Gastroesophageal sphincter (tissue), 4 donors: ENCODE measurements around the gene PNPLA8. TPM values are rescaled to one million over a fixed set of nuclear protein-coding genes. Genes with fewer than 3 reads are reported as not detected.
A peak's percentile ranks its signal among the peaks of the same experiment; 100 is the strongest.

Source experiments
- ATAC-seq: fragments of 150-250 bp; one replicate; pipeline ENCODE4 v1.9.1; 2016; ENCODE audit warnings: mild to moderate bottlenecking, moderate library complexity
- H3K27ac ChIP-seq, 4 donors: fragments of 200-600 bp; sonication (generic) in 3 of 4; 1 replicate in 3 of 4; 2 replicates in 1 of 4; pipeline ENCODE4 v1.5.1; 2016 to 2019
- H3K27me3 ChIP-seq: fragments of 200-600 bp; sonication (generic); one replicate; pipeline ENCODE4 v1.5.1; 2019
- H3K36me3 ChIP-seq, 2 donors: fragments of 200-600 bp; sonication (generic); one replicate each; pipeline ENCODE4 v1.5.1; 2019; ENCODE audit warnings: control low read depth in 1 of 2
- H3K4me1 ChIP-seq, 3 donors: fragments of 200-600 bp; sonication (generic); 1 replicate in 2 of 3; 2 replicates in 1 of 3; pipeline ENCODE4 v1.5.1; 2016 to 2019; ENCODE audit warnings: control low read depth in 2 of 3
- H3K4me3 ChIP-seq, 2 donors: fragments of 200-600 bp; sonication (generic); one replicate each; pipeline ENCODE4 v1.5.1; 2019; ENCODE audit warnings: mild to moderate bottlenecking in 1 of 2, moderate library complexity in 1 of 2
- H3K9me3 ChIP-seq, 3 donors: fragments of 200-600 bp; sonication (generic); one replicate each; pipeline ENCODE4 v1.5.1; 2017 to 2019; ENCODE audit warnings: control low read depth in 2 of 3
- CTCF ChIP-seq, 4 experiments: fragments of 200-600 bp in 2 of 4; fragments of 450-650 bp in 2 of 4; sonication (generic) in 1 of 4; IDR thresholded peaks; one replicate each; pipeline ENCODE4 v1.5.1; 2017 to 2019; ENCODE audit warnings: antibody characterized with exemption in 4 of 4, mild to moderate bottlenecking in 2 of 4, moderate library complexity in 2 of 4
- EP300 ChIP-seq: sonication (generic); formaldehyde crosslinking; IDR thresholded peaks from one replicate; pipeline ENCODE4 v1.6.1; 2017; ENCODE audit warnings: antibody characterized with exemption, mild to moderate bottlenecking
- POLR2A ChIP-seq, 2 donors: fragments of 450-650 bp; IDR thresholded peaks; one replicate each; pipeline ENCODE4 v1.6.1; 2017; ENCODE audit warnings: antibody characterized with exemption in 2 of 2, mild to moderate bottlenecking in 2 of 2, moderate library complexity in 1 of 2
- POLR2AphosphoS5 ChIP-seq: sonication (generic); formaldehyde crosslinking; IDR thresholded peaks from one replicate; pipeline ENCODE4 v1.6.1; 2017; ENCODE audit warnings: antibody characterized with exemption
- WGBS, 2 donors: methylation state at CpG; one replicate each; pipeline ENCODE4 v1.1.5; 2018; ENCODE audit warnings: low coverage in 1 of 2; 5-methylcytosine and 5-hydroxymethylcytosine counted together
- total RNA-seq, 4 donors: library from RNA; depleted of rRNA; stranded (reverse); fragments of >200 nt; gene quantifications; one replicate each; pipeline ENCODE4 v1.1.0, GENCODE V29; 2016

The PNPLA8 gene
- total RNA-seq, 4 donors from 2014 or later, result 28.3 to 52.1 (median 44.9) TPM

- H3K27me3 ChIP-seq, result no peaks in the 10 kb centered on the region
- no peak for ATAC-seq
- WGBS, 2 donors, result 15 to 18% methylated on average over 8 to 17 of the region's 24 CpGs
- H3K9me3 ChIP-seq, result no peaks in the 10 kb centered on the region
- H3K36me3 ChIP-seq, result peaks cover 0 to 32% of the 10 kb centered on the region in 2 donors
- peak overlapping the region; percentile 75 to 79 for H3K4me3 ChIP-seq
- peak overlapping the region; percentile 87 to 98 (median 96) for H3K27ac ChIP-seq
- peaks cover 5 to 48% (median 15%) of the 10 kb centered on the region in 3 donors for H3K4me1 ChIP-seq
- TF ChIP-seq POLR2AphosphoS5, result no peak
- TF ChIP-seq POLR2A (IDR thresholded peaks at IDR 0.05), result no peak
- no peak for TF ChIP-seq EP300
- TF ChIP-seq CTCF (IDR thresholded peaks at IDR 0.05), result no peak
These were observed 43.0 kb upstream of the PNPLA8 start for GRCh38 chr7:108568801-108569380.

- no peak overlapping the region for H3K27ac ChIP-seq
- no peak for ATAC-seq
- H3K27me3 ChIP-seq, result no peaks in the 10 kb centered on the region
- TF ChIP-seq POLR2A (IDR thresholded peaks at IDR 0.05) (no peak), POLR2AphosphoS5 (no peak), CTCF (IDR thresholded peaks at IDR 0.05) (no peak), EP300 (no peak)
- H3K36me3 ChIP-seq, result peaks cover 0 to 32% of the 10 kb centered on the region in 2 donors
- H3K4me1 ChIP-seq, result peaks cover under 1 to 27% (median 8%) of the 10 kb centered on the region in 3 donors
- no peak overlapping the region for H3K4me3 ChIP-seq
- H3K9me3 ChIP-seq, result no peaks in the 10 kb centered on the region
These were observed 40.1 kb upstream of the PNPLA8 start for GRCh38 chr7:108565987-108566386.

GRCh38 chr7:108561047-108561619 lies 35.2 kb upstream of the PNPLA8 start:
- ATAC-seq, result no peak
- 84 to 100% methylated on average over 3 to 4 of the region's 4 CpGs for WGBS, 2 donors
- TF ChIP-seq POLR2A (IDR thresholded peaks at IDR 0.05) (no peak), EP300 (no peak), POLR2AphosphoS5 (no peak), CTCF (IDR thresholded peaks at IDR 0.05) (no peak)
- Histone ChIP-seq H3K27ac (no peak overlapping the region), H3K4me3 (no peak overlapping the region), H3K9me3 (peaks cover 0 to 19% (median 0%) of the 10 kb centered on the region in 3 donors), H3K4me1 (no peaks in the 10 kb centered on the region), H3K36me3 (peaks cover 0 to 37% of the 10 kb centered on the region in 2 donors), H3K27me3 (no peaks in the 10 kb centered on the region)

GRCh38 chr7:108559253-108559652 lies 33.3 kb upstream of the PNPLA8 start:
- H3K4me3 ChIP-seq, result no peak overlapping the region
- H3K4me1 ChIP-seq, result no peaks in the 10 kb centered on the region
- ATAC-seq, result no peak
- 90 to 94% methylated on average over 4 of the region's 4 CpGs for WGBS, 2 donors
- TF ChIP-seq CTCF (IDR thresholded peaks at IDR 0.05), result no peak
- TF ChIP-seq POLR2AphosphoS5, result no peak
- no peak for TF ChIP-seq EP300
- peaks cover 0 to 20% of the 10 kb centered on the region in 2 donors for H3K36me3 ChIP-seq
- H3K27me3 ChIP-seq, result no peaks in the 10 kb centered on the region
- H3K27ac ChIP-seq, result no peak overlapping the region
- H3K9me3 ChIP-seq, result peaks cover 0 to 21% (median 0%) of the 10 kb centered on the region in 3 donors

GRCh38 chr7:108557617-108558016 lies 31.7 kb upstream of the PNPLA8 start:
- TF ChIP-seq POLR2AphosphoS5, result no peak
- no peak for TF ChIP-seq CTCF (IDR thresholded peaks at IDR 0.05)
- TF ChIP-seq EP300, result no peak
- TF ChIP-seq POLR2A (IDR thresholded peaks at IDR 0.05), result no peak
- Histone ChIP-seq H3K27ac (no peak overlapping the region), H3K27me3 (no peaks in the 10 kb centered on the region), H3K4me1 (no peaks in the 10 kb centered on the region), H3K9me3 (peaks cover 0 to 21% (median 0%) of the 10 kb centered on the region in 3 donors), H3K4me3 (no peak overlapping the region), H3K36me3 (peaks cover 0 to 13% of the 10 kb centered on the region in 2 donors)
- 89% methylated on average over 1 of the region's 1 CpG; no CpG with 5 or more reads in 1 of the 2 donors for WGBS, 2 donors
- ATAC-seq, result no peak
